Transverse colon (tissue), 4 donors: ENCODE data around the gene P4HTM. TPM values are rescaled to one million over a fixed set of nuclear protein-coding genes. Genes with fewer than 3 reads are reported as not detected.
A peak's percentile ranks its signal among the peaks of the same experiment; 100 is the strongest.

Source experiments
- DNase-seq: peaks from one replicate; pipeline ENCODE4 v3.0.0-alpha.2; 2019
- H3K27ac ChIP-seq, 4 donors: fragments of 200-600 bp; sonication (generic); 2 replicates each; pipeline ENCODE4 v1.5.1; 2016 to 2018; ENCODE audit warnings: inconsistent platforms in 4 of 4
- H3K27me3 ChIP-seq: fragments of 200-600 bp; sonication (generic); 2 replicates; pipeline ENCODE4 v1.5.1; 2017; ENCODE audit warnings: inconsistent platforms
- H3K36me3 ChIP-seq, 4 donors: fragments of 200-600 bp; sonication (generic); 2 replicates each; pipeline ENCODE4 v1.5.1; 2017 to 2019; ENCODE audit warnings: inconsistent platforms in 4 of 4
- H3K4me1 ChIP-seq, 4 donors: fragments of 200-600 bp; sonication (generic); 2 replicates each; pipeline ENCODE4 v1.5.1; 2017 to 2020; ENCODE audit warnings: inconsistent platforms in 4 of 4
- H3K4me3 ChIP-seq, 4 donors: fragments of 200-600 bp; sonication (generic); 1 replicate in 1 of 4; 2 replicates in 3 of 4; pipeline versions ENCODE4 v1.5.1 to v1.6.1; 2017 to 2019; ENCODE audit warnings: inconsistent platforms in 4 of 4
- H3K9me3 ChIP-seq, 2 donors: fragments of 200-600 bp; sonication (generic); 2 replicates each; pipeline ENCODE4 v1.5.1; 2017 to 2019; ENCODE audit warnings: inconsistent platforms in 2 of 2
- CTCF ChIP-seq, 5 experiments: fragments of 200-600 bp in 3 of 5; fragments of 450-650 bp in 2 of 5; sonication (generic) in 3 of 5; IDR thresholded peaks; 1 replicate in 2 of 5; 2 replicates in 3 of 5; pipeline ENCODE4 v1.5.1; 2016 to 2017; ENCODE audit warnings: antibody characterized with exemption in 5 of 5, inconsistent platforms in 3 of 5, mild to moderate bottlenecking in 2 of 5, moderate library complexity in 1 of 5
- EP300 ChIP-seq: sonication (generic); formaldehyde crosslinking; IDR thresholded peaks from one replicate; pipeline ENCODE4 v1.6.1; 2017; ENCODE audit warnings: antibody characterized with exemption, low read depth
- POLR2A ChIP-seq: fragments of 450-650 bp; IDR thresholded peaks from one replicate; pipeline ENCODE4 v1.6.1; 2016; ENCODE audit warnings: antibody characterized with exemption, mild to moderate bottlenecking, moderate library complexity
- POLR2AphosphoS5 ChIP-seq, 3 donors: sonication (generic); formaldehyde crosslinking; IDR thresholded peaks; one replicate each; pipeline ENCODE4 v1.6.1; 2016; ENCODE audit warnings: antibody characterized with exemption in 3 of 3
- WGBS, 2 donors: methylation state at CpG; one replicate each; pipeline ENCODE4 v1.1.5; 2018; ENCODE audit warnings: low coverage in 1 of 2; 5-methylcytosine and 5-hydroxymethylcytosine counted together
- in situ Hi-C, 4 donors: fragments of 200-750 bp; cut with MboI; loops; one replicate each; pipeline versions ENCODE4 v1.15.0 to v1.15.1; 2017; ENCODE audit warnings: low sequenced_read_pairs in 3 of 4, low pct_ligation_motif_present in 1 of 4, low pct_unique_long_range_greater_than_20kb in 1 of 4
- intact Hi-C: fragments of 100-400 bp; cut with DNase I; formaldehyde crosslinking; loops from one replicate; pipeline ENCODE4 v1.15.1; 2023; ENCODE audit warnings: low total_unique reads
- total RNA-seq, 4 donors: library from RNA; depleted of rRNA; stranded (reverse); fragments of >200 nt; gene quantifications; one replicate each; pipeline ENCODE4 v1.1.0, GENCODE V29; 2016

The P4HTM gene
- total RNA-seq, 4 donors from 2014 or later: 43.4 to 100 (median 76.6) TPM

GRCh38 chr3:49018707-49019006 is 28.6 kb downstream of the P4HTM start:
- H3K9me3 ChIP-seq: no peaks in the 10 kb centered on the region
- 1 to 2% methylated on average over 9 to 18 of the region's 18 CpGs for WGBS, 2 donors
- H3K4me1 ChIP-seq: peaks cover 19 to 48% (median 37%) of the 10 kb centered on the region in 4 donors
- H3K4me3 ChIP-seq: peak overlapping the region; percentile 54 to 83 (median 74)
- peak overlapping the region; percentile 99 to 100 (median 100) for H3K27ac ChIP-seq
- TF ChIP-seq EP300 (no peak), POLR2AphosphoS5 (IDR thresholded peaks at IDR 0.05) (no peak), CTCF (IDR thresholded peaks at IDR 0.05) (no peak), POLR2A (no peak)
- DNase-seq: no peak
- no peaks in the 10 kb centered on the region for H3K27me3 ChIP-seq
- in situ Hi-C loops (no loop called here), intact Hi-C loops (loop anchor here (1.0 to 2.0 kb wide), 2 partner anchors 47 to 76 kb away; partner anchors contain the start of gene QRICH1)
- H3K36me3 ChIP-seq: peaks cover 0 to 12% (median 5%) of the 10 kb centered on the region in 4 donors

- 28% methylated on average over 12 of the region's 12 CpGs; no CpG with 5 or more reads in 1 of the 2 donors for WGBS, 2 donors
- intact Hi-C loops: loop anchor here (1.0 to 2.0 kb wide), 3 partner anchors 13 to 75 kb away; partner anchors contain the start of genes QRICH1 and WDR6
Measured at GRCh38 chr3:49019941-49020329, 29.9 kb downstream of the P4HTM start.

GRCh38 chr3:49020330-49021212 is 30.5 kb downstream of the P4HTM start:
- Histone ChIP-seq H3K36me3 (peaks cover 0 to 17% (median 0%) of the 10 kb centered on the region in 4 donors), H3K27ac (peak overlapping the region; percentile 99 to 100 (median 100)), H3K4me3 (peak overlapping the region; percentile 70 to 93 (median 79)), H3K9me3 (no peaks in the 10 kb centered on the region), H3K4me1 (peaks cover 19 to 52% (median 37%) of the 10 kb centered on the region in 4 donors), H3K27me3 (no peaks in the 10 kb centered on the region)
- TF ChIP-seq POLR2AphosphoS5 (IDR thresholded peaks at IDR 0.05) (peak in 1 of 3 donors; percentile 19), CTCF (IDR thresholded peaks at IDR 0.05) (no peak)
- peak; percentile 75 for DNase-seq
- in situ Hi-C loops (no loop called here), intact Hi-C loops (loop anchor here (1.0 kb wide), 1 partner anchor 13 kb away; the partner anchor contains the start of gene WDR6)
- WGBS, 2 donors: 0% methylated on average over 47 of the region's 51 CpGs; no CpG with 5 or more reads in 1 of the 2 donors

More at GRCh38 chr3:49019941-49020329, 29.9 kb downstream of the P4HTM start:
- no peak for TF ChIP-seq CTCF (IDR thresholded peaks at IDR 0.05)
- no peak for TF ChIP-seq POLR2AphosphoS5 (IDR thresholded peaks at IDR 0.05)
- H3K36me3 ChIP-seq: peaks cover 0 to 17% (median 3%) of the 10 kb centered on the region in 4 donors
- in situ Hi-C loops: no loop called here
- peak overlapping the region; percentile 99 to 100 (median 100) for H3K27ac ChIP-seq
- no peaks in the 10 kb centered on the region for H3K27me3 ChIP-seq
- DNase-seq: peak; percentile 30
- peaks cover 19 to 48% (median 37%) of the 10 kb centered on the region in 4 donors for H3K4me1 ChIP-seq
- H3K9me3 ChIP-seq: no peaks in the 10 kb centered on the region
- H3K4me3 ChIP-seq: peak overlapping the region in 3 of 4 donors; percentile 70 to 93 (median 82)

GRCh38 chr3:49021213-49021812 is 31.3 kb downstream of the P4HTM start:
- H3K36me3 ChIP-seq: peaks cover 0 to 23% (median 0%) of the 10 kb centered on the region in 4 donors
- in situ Hi-C loops: no loop called here
- H3K4me1 ChIP-seq: peaks cover 19 to 52% (median 37%) of the 10 kb centered on the region in 4 donors
- intact Hi-C loops: no loop called here
- DNase-seq: peak; percentile 100
- TF ChIP-seq CTCF (IDR thresholded peaks at IDR 0.05) (no peak), EP300 (peak; percentile 92), POLR2AphosphoS5 (IDR thresholded peaks at IDR 0.05) (peak; percentile 99 to 100 (median 99)), POLR2A (peak; percentile 100)
- WGBS, 2 donors: 1% methylated on average over 47 of the region's 60 CpGs; no CpG with 5 or more reads in 1 of the 2 donors
- peak overlapping the region; percentile 99 to 100 (median 100) for H3K27ac ChIP-seq
- peak overlapping the region; percentile 70 to 93 (median 82) for H3K4me3 ChIP-seq
- no peaks in the 10 kb centered on the region for H3K27me3 ChIP-seq
- H3K9me3 ChIP-seq: no peaks in the 10 kb centered on the region
